NT2/D1 (cell line): ENCODE measurements around the gene MORN1.

Experiments used
- DNase-seq: peaks from one replicate; pipeline ENCODE4 v3.0.0-alpha.2; 2011; ENCODE audit warnings: low read depth, low spot score
- H3K27me3 ChIP-seq: 2 replicates; pipeline ENCODE4 v1.6.0; 2011; ENCODE audit warnings: mild to moderate bottlenecking; ENCODE audit not compliant: insufficient read length, insufficient read depth
- H3K36me3 ChIP-seq: 2 replicates; pipeline ENCODE4 v1.6.1; 2011; ENCODE audit warnings: mild to moderate bottlenecking, low read length, mixed read lengths; ENCODE audit not compliant: insufficient read depth, insufficient read length
- H3K4me1 ChIP-seq: 2 replicates; pipeline ENCODE4 v1.5.1; 2011; ENCODE audit not compliant: insufficient read depth, insufficient read length
- H3K4me3 ChIP-seq: 2 replicates; pipeline ENCODE4 v1.5.1; 2011; ENCODE audit warnings: low read depth; ENCODE audit not compliant: insufficient read length
- H3K9ac ChIP-seq: 2 replicates; pipeline ENCODE4 v1.6.0; 2011; ENCODE audit warnings: low read depth; ENCODE audit not compliant: insufficient read length
- H3K9me3 ChIP-seq: 2 replicates; pipeline ENCODE4 v1.5.1; 2011; ENCODE audit warnings: mild to moderate bottlenecking, low read length; ENCODE audit not compliant: insufficient read depth
- SUZ12 ChIP-seq: IDR thresholded peaks from 2 replicates; pipeline ENCODE4 v1.6.1; 2011; ENCODE audit not compliant: insufficient read length, insufficient read depth; ENCODE audit errors: extremely low read depth
- YY1 ChIP-seq: IDR thresholded peaks from 2 replicates; pipeline ENCODE4 v1.6.1; 2011; ENCODE audit not compliant: insufficient read length, insufficient read depth
- ZNF274 ChIP-seq: IDR thresholded peaks from 2 replicates; pipeline ENCODE4 v1.6.1; 2011; ENCODE audit warnings: mild to moderate bottlenecking, low read depth, low read length

MORN1 gene

GRCh38 chr1:2343023-2343935 lies 48.1 kb downstream of the MORN1 start:
- DNase-seq = no peak
- no peaks in the 10 kb centered on the region for H3K27me3 ChIP-seq
- TF ChIP-seq ZNF274 = no peak
- no peak for TF ChIP-seq YY1

GRCh38 chr1:2342384-2343022 lies 48.9 kb downstream of the MORN1 start:
- DNase-seq = no peak
- Histone ChIP-seq H3K9me3 (no peaks in the 10 kb centered on the region), H3K27me3 (no peaks in the 10 kb centered on the region), H3K4me3 (no peak overlapping the region), H3K4me1 (peaks cover 2% of the 10 kb centered on the region), H3K36me3 (no peaks in the 10 kb centered on the region), H3K9ac (no peak overlapping the region)
- TF ChIP-seq ZNF274 (no peak), YY1 (no peak), SUZ12 (no peak)

More at GRCh38 chr1:2343023-2343935, 48.1 kb downstream of the MORN1 start:
- H3K9ac ChIP-seq = no peak overlapping the region
- no peak overlapping the region for H3K4me3 ChIP-seq
- H3K36me3 ChIP-seq = no peaks in the 10 kb centered on the region
- H3K4me1 ChIP-seq = peaks cover 6% of the 10 kb centered on the region
- no peaks in the 10 kb centered on the region for H3K9me3 ChIP-seq

- no peaks in the 10 kb centered on the region for H3K36me3 ChIP-seq
- H3K9me3 ChIP-seq = no peaks in the 10 kb centered on the region
- no peaks in the 10 kb centered on the region for H3K27me3 ChIP-seq
- no peak overlapping the region for H3K4me3 ChIP-seq
- no peak for TF ChIP-seq ZNF274
- H3K9ac ChIP-seq = no peak overlapping the region
- peaks cover 2% of the 10 kb centered on the region for H3K4me1 ChIP-seq
- no peak for DNase-seq
These were observed 49.5 kb downstream of the MORN1 start for GRCh38 chr1:2341706-2342383.

- no peak for TF ChIP-seq YY1
- TF ChIP-seq ZNF274 = no peak
- TF ChIP-seq SUZ12 = no peak
- no peaks in the 10 kb centered on the region for H3K9me3 ChIP-seq
These were observed 50.5 kb downstream of the MORN1 start for GRCh38 chr1:2340918-2341254.

GRCh38 chr1:2340086-2340917 lies 51.1 kb downstream of the MORN1 start:
- Histone ChIP-seq H3K4me1 (peaks cover 2% of the 10 kb centered on the region), H3K27me3 (no peaks in the 10 kb centered on the region), H3K4me3 (no peak overlapping the region), H3K9me3 (no peaks in the 10 kb centered on the region), H3K9ac (no peak overlapping the region), H3K36me3 (no peaks in the 10 kb centered on the region)
- TF ChIP-seq ZNF274 (no peak), YY1 (no peak), SUZ12 (no peak)
- no peak for DNase-seq

More at GRCh38 chr1:2340918-2341254, 50.5 kb downstream of the MORN1 start:
- peaks cover 2% of the 10 kb centered on the region for H3K4me1 ChIP-seq
- no peak overlapping the region for H3K4me3 ChIP-seq
- H3K9ac ChIP-seq = no peak overlapping the region
- DNase-seq = no peak
- no peaks in the 10 kb centered on the region for H3K27me3 ChIP-seq
- no peaks in the 10 kb centered on the region for H3K36me3 ChIP-seq

GRCh38 chr1:2339206-2340085 lies 51.9 kb downstream of the MORN1 start:
- TF ChIP-seq YY1 = no peak
- TF ChIP-seq SUZ12 = no peak
- TF ChIP-seq ZNF274 = no peak
- Histone ChIP-seq H3K9me3 (no peaks in the 10 kb centered on the region), H3K4me1 (peaks cover 2% of the 10 kb centered on the region), H3K36me3 (no peaks in the 10 kb centered on the region), H3K27me3 (no peaks in the 10 kb centered on the region), H3K9ac (no peak overlapping the region), H3K4me3 (no peak overlapping the region)
- DNase-seq = no peak
